HG03045 (cell line): Measurements from ENCODE around the gene RELL2.

Experiments used
- ATAC-seq: cut with Tn5 transposase; IDR thresholded peaks from one replicate; pipeline ENCODE4 v1.9.1; 2021; ENCODE audit warnings: mild to moderate bottlenecking, moderate library complexity; ENCODE audit not compliant: unreplicated experiment

Gene RELL2

GRCh38 chr5:141675672-141676071 lies 38.9 kb downstream of the RELL2 start:
- ATAC-seq: no peak

DNA sequence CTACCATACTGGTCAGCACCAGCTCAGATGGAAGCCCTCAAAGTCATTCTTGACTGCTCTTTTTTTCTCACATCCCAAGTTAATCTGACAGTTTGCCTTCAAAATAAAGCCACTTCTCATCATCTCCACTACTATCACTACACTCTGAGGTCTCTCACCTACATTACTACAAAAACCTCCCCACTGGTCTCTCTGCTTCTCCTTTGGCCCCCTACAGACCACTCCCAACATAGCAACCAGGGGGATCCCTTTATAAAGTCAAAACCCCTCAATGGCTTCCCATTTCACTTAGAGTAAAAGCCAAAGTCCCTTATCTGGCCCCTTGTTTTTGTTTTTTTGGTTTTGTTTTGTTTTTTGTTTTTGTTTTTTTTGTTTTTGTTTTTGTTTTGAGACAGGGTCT lies 40.6 kb downstream of the RELL2 start:
- ATAC-seq: no peak

- no peak for ATAC-seq
Measured at GRCh38 chr5:141680178-141680577, 43.4 kb downstream of the RELL2 start.

DNA sequence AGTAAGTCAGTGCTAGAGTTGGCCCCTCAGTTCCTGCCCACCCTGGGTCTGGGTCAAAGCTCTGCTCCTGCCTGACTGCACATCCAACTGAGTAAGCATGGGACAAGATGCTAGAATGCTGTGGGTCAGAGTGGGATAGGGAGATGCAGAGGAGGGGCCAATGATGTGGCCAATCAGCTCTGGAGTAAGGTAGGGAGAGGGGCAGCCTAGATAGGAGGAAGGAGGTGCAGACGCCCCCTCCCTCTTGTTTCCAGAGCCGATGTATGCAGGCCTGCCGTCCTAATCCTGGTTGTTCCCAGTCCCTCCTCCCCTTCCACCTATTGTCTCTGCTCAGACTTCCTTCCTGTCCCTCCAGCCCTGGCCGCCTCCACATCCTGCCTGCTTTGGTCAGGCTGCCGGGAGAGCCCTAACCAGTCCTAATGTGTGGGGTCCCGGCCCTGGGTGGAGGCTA lies 44.0 kb downstream of the RELL2 start:
- ATAC-seq: no peak

DNA sequence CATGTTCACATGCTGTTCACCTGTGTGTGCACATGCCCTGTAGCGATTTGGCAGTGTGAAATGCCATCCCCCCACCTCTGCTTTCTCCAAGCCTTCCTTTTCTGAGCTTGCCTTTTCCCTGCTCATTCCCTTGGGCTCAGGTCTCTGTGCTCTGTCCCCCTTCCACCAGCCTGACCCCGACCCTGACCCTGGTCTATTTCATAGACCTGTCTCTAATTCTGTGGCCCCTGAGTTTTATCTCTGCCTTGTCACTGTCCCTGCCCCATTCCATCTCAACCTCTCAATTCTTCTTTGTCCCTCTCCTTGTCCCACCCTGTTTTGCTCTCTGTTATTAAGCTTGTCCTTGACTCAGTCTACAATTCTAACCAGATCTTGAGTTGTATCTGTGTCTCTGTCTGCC lies 44.5 kb downstream of the RELL2 start:
- no peak for ATAC-seq

- ATAC-seq: no peak
Measured at GRCh38 chr5:141681695-141682641, 45.2 kb downstream of the RELL2 start, which contains the start of gene ARAP3. TSS of gene ARAP3 (minus strand) at chr5:141682230. CDS start at chr5:141680486, 1,744 bp downstream.

GRCh38 chr5:141683596-141684141 lies 46.9 kb downstream of the RELL2 start:
- ATAC-seq: no peak

- no peak for ATAC-seq
Measured at GRCh38 chr5:141685591-141685990, 48.8 kb downstream of the RELL2 start.

GRCh38 chr5:141686648-141687416 lies 50.0 kb downstream of the RELL2 start:
- ATAC-seq: no peak
